CD4-positive, alpha-beta T cell treated with Interferon alpha-2 for 1 hour (primary cell): ENCODE results near the gene LIPA.

Experiments used
- DNase-seq, 2 donors: peaks; one replicate each; pipeline ENCODE4 v3.0.0-alpha.2; 2020 to 2022

The LIPA gene

DNA sequence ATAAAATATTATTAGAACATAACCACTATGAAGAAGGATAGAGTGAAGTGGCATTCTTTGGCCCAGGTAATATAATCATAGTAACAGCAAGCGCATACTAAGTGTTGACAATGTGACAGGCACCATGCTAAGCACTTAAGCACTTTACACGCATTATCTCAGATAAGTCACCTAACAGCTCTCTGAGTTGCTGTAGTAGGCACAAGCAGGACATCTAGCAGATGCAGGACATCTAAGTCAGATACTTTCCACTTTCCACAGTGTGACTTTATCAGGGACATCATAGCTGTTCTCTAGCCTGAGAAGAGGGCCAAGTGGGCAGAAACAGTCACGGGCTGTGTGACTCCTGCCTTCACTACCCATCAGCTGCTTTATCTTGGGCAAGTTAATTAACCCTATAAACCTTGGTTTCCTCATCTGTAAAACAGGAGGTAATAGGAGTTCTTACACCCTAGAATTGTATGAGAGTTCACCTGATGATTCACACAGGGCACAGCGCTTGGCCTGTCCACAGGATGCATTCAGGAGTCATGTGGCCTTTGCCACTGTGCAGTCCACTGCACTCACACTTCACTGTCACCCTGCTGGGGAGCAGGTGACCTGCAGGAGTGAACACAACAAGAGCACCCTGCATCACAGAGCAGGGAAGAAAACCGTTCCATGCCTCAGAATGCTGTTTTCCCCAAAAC lies 12.5 kb downstream of the LIPA start:
- no peak for DNase-seq

DNA sequence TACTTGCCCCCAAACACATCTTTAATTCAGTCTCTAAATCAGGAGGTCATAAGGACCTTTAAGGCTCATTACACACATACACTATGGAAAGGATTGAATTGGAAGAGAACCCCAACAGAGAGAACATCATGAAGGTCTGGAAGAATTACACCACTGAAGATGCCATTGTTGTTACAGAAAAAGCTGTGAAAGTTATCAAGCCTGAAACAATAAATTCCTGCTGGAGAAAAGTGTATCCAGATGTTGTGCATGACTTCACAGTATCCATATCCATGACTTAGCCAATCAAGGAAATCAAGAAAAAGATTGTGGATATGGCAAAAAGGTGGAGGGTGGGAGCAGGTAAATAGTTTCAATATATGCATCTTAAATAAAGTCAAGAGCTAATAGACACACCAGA lies 13.7 kb downstream of the LIPA start:
- DNase-seq, result no peak

DNA sequence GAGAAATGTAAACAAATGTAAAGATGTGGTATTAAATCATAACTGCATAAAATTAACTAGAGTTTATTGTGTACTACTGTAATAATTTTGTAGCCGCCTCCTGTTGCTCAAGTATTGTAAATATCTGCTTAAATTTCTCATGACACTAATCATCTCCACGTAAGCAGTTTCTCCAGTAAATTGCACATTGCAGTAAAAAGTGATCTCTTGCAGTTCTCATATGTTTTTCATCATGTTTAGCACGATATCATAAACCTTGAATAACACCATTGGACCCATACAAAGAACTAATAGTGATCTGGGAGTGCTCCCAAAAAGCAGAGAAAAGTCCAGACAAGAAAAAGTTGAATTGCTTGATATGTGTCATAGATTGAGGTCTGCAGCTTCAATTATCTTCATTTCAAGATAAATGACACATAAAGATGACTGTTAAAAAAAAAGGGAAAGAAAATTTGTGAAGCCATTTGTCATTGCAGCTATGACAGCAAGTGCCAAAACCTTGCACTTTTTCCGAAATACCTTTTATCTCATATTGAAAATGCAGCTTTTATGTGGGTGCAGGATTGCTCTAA lies 15.3 kb downstream of the LIPA start:
- DNase-seq, result no peak

DNA sequence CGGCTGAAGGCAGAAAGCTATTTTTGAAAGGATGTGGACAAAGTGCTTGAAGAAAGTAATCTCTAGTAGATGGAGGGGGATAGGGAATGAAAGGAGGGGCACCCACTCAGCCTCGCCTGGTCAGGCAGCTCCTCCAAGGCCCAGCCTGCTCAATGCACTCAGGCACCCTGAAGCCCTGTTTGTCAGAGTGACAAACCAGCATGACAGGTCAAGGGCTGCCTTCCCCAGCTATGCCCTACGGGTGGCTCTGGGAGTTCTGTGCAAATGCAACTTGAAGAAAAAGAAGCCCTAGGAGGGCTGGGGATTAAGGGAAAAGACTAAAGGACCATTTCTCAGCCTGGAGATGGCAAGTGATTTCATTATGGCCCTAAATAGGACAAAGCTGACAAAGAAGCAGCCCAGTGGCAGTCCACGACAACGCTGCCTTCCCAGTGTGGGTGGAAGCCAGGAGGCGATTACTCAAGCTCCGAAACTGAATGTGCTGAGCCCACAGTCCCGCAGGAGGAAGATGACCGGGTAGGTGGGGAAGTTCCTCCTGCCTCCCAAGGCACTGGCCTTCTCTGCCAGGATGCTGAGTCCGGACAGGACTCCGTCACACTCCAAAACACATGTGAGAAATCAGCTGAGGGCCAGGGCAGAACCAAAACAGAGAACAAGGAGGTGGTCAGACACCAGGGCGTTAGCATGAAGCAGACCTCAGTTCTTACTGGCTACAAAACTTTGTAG lies 16.3 kb downstream of the LIPA start:
- DNase-seq, result peak in 1 of 2 donors; percentile 66

DNA sequence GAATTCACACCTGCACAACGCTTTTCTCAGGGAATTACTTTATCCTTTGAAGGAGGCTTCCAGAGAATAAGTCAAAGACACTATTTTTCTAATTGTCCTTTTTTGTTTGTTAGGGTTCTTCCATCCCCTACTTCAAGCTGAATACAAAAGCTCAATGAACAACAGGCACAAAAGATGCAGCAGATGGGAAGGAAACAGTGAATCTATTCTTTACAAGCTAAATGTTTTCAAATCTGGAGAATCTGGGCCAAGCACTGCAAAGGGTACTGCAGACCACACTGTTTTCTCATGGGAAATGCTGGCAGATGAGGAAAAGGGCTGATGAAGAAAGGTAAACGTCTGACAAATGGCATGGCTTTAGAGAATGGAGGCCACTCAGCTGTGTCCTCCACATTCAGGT lies 18.5 kb downstream of the LIPA start:
- DNase-seq, result no peak

DNA sequence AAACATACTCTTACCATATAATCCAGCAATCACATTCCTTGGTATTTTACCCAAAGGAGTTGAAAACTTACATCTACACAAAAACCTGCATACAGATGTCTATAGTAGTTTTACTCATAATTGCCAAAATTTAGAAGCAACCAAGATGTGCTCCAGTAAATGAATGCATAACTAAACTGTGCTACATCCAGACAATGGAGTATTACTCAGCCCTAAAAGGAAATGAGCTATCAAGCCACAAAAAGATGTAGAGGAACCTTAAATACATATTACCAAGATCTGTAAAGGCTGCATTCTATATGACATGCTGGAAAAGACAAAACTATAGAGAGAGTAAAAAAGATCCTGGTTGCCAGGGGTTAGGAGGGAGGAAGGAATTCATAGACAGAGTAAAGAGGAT lies 22.6 kb downstream of the LIPA start:
- DNase-seq, result no peak

DNA sequence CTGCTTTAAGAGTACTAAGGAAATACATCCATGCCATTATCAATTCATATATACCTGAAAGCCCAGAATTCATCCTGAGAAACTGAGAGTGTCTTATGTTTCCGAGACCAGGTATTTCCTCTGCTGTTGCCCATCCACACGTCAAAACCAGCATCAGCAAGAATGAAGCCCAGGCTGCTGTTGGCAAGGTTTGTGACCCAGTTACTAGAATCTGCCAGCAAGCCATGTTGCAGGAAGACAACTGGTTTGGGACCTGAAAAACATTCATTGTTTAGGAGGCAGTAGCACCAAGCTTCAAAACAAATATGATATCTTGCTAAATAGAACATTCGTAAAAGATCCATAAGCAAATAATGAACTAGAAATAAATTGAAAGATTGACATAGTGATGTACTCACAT lies 23.4 kb downstream of the LIPA start:
- DNase-seq, result no peak

DNA sequence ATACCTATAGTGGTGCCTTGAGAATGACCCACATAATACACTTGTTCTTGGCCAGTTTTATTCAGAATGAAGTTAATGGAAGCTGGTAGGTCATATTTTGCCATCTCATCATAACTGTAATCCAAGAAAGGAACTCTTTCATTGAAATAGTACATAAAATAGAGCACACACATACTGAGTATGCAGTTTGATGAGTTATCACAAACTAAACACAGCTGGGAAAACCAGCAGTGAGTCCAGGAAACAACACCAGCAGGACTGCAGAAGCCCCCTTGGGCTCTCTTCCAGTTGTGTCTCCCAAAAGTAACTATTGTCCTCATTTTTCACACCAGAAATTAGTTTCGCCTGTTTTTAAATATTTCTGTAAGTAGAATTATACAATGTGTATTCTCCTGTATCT lies 24.7 kb downstream of the LIPA start:
- no peak for DNase-seq

DNA sequence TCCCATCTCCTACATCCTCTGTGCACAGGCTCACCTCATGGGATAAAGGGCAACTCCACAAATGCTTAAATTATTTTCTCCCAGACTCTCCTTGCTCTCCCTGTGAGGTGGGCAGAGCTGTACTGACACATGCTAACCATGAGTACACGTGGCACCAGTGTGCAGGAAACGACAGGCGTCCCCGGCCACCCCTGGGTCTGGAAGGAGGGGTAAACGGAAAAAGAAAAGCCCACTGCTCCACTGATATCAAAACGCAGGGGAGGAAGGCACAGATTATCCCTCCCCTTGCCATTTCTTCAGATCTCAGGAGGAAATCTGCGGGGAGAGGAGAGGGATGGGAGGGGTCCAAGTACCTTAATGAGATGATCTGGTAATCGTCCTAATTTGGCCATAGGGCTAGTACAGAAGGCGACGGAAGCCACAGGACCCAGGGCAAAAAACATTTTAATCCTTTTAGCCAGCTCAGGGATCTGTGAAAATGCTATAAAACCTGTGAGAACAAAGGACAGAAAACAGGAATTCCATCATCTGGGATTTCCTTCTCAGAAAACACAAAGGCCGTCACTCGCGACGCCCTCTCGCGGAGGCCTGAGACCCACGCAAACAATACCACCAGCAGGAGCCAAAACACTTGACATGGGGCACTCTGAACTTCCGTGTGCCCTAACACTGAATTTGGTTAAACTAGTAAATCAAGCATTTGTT lies 26.7 kb downstream of the LIPA start:
- DNase-seq, result peak in 1 of 2 donors; percentile 20

DNA sequence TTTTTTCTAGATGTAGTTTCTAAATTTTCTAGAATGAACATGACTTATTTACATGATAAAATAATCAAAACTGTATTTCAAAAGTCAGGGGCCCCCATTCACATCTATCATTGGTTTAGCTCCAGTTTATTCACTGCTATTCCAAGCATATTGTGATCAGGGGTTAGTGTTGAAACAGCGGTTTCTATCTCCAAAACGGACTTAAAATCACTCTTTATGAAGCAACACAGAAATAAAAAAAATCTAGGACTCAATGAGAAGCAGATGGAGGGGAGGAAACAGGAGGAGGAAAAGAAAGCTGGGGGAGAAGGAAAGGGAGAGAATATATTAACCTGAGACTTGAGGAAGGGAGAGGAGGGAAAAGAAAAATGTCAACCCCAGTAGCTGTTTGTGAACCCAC lies 29.7 kb downstream of the LIPA start:
- no peak for DNase-seq

DNA sequence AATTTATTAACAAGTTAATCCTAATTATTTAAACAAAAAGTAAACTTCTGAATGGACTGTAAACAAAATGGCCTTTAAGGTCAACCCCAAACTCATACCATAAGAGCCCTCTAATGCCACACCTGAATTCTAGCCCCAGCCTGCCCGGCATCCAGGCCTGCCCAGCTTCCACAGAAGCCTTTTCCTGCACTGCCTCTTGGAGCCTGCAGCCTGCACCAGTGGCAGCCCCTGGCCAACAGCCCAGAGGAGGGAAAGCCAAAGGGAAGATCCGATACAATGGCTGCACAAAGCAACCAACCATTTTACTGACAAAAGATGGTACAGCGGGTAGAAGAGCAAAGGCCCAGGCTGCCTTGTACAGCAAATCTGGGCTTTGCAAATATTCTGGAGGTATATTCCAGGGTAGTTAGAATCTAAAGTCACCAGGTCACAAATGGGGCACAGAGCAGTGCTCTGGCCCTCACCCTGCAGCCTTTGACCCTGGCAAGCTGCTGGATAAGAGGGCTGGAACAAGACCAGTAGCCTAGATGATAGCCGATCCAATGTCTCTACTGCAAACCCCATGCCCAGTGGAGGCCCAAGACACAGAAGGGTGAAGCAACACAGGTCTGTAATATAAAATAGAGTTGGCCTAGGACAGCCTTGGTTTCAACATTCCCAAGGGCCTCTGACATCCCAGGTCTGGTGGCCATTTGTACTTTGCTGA lies 31.9 kb downstream of the LIPA start:
- no peak for DNase-seq

DNA sequence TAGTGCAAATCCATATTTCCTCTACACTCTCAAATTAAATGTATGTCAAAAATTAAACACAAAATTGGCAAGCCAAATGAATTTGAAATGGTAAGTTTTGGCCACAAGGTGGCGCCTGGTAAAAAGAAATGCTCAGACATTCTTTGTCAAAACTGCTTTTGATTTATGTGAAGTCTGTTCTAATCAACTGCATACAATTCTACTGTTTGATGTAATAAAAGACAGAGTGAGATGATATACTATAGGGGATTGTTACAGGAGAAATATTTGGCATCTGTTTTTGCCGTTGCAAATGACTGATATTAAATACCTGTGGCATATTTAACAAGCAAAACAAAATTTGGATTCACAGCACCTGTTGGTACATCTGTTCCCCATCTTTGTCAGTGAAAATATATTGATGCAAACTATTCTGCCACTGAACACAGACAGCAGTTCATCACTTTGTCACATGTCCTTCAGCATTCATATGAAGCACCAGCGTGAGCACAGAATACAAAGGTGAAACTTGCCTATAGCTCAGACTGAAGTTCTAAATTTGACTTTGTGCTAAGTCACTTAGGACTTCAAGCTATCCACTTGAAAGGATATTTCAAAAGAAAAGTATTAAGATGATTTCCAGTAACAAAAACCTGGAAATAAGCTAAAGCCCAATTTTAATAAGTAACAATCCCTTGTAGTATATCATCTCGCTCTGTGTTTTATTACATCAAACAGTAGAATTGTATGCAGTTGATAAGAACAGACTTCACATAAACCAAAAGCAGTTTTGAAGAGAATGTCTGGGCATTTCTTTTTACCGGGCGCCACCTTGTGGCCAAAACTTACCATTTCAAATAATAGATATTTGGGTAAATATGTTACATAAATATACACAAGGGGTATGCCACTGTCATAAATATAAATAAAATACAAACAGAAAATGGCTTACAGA lies 34.3 kb downstream of the LIPA start:
- peak; percentile 52 to 80 for DNase-seq

DNA sequence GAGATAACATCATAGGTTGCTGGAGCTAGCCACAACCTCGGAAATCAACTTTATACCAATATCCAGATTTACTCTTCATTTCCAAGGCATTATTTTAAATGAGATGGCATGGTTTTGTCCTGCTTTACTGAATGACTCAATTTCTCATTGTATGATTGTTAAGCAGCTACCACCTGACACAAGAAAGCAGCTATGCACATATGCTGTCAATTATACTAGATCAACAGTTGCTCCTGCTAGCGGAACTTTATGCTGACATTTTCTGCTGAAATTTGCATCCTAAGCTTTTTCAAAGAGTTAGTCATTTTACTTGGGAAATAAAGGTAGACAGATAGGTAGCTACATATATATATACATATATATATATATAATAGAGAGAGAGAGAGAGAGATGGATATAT lies 35.5 kb downstream of the LIPA start:
- no peak for DNase-seq

DNA sequence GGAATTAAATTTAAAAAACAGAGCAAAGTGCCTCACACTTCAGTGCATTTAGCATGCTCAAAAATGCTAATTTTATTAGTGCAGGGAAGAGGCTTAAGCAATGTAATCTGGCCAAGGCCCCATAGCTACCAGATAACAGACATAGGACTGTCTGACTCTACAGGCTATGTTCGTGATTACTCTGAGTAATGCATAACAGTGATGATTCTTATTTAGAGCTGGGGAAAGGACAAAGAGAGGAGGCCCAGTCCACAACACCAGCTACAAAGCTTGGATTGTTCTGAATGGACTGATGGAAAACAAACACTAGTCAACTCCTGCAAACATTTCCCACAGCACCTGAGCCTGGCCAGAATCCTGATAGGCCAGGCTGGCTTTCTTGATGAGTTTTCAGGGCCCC lies 36.1 kb downstream of the LIPA start:
- no peak for DNase-seq

DNA sequence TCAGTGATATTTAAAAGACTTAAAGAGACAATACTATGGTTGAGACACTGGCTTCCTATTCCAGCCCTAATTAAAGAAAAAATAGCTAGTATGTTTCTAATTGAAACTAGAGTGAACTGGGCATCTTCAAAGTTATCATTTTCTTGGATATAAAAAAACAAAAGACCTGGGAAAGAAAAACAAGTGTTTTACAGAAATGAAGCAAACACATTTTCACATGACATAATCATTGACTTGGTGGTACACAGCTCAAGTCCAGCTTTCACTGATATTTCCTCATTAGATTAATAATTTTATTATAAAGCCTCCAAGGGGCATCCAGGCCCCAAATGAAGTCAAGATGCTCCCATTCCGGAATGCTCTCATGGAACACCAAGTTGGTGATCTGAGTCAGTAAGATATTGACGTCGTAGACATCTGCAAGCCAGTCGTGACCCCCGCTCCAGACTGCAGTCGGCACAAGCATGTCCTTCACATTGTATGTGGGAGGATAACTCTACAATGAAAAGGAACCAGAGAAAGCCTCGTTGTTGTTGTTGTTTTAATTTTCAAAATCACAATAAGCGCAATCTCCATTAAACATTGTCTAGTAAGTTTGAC lies 36.9 kb downstream of the LIPA start:
- DNase-seq, result no peak

DNA sequence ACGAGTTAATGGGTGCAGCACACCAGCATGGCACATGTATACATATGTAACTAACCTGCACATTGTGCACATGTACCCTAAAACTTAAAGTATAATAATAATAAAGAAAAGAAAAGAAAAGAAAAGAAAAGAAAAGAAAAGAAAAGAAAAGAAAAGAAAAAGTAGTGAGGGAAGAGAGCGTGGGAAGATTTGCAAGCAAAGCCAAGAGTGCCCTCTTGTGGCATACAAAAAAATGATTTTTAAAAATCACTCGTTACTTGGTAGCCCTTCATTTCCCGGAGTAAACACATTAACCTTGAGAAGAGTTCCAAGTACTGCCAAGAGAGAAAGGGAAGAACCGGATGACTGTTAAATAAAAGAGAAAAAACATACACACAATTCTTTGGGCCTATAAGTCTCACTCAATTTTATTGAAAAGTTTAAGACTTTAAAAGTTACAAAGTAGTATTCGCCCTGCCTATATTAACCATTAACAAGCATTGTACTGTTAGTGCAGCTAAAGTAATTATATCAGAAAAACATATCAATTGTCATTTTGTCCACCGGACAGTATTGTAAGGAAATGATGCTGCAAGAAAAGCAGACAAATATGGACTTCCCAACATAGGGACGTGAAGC lies 38.3 kb downstream of the LIPA start:
- peak in 1 of 2 donors; percentile 64 for DNase-seq

DNA sequence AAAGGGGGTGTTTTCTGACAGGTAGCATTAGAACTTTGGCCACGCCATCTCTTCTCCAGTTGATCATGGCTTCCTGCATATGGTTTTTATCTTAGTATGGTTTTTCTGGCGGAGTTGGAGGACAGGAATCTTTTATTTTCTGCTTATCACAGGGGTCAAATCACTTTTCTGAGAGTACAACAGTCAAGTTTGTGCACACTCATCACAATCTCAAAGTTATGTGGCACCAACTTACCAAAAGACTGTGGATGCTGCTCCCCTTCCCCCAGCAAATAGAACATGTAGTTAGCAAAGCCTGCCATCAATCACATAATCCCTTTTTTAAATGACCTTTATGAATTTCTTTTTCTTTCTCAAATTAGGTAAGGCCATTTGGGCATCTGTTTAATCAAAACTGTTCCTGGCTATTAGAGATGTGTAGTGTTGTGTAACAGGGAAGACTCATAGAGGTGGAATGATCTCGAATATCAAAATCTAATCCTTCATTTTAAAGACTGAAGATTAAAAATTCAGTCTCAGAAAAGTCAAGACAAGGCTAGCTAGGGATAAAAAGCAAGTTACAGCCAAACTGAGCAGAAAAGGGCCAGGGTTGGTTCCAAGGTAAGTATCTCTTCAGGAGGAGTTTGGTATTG lies 40.7 kb downstream of the LIPA start:
- no peak for DNase-seq

DNA sequence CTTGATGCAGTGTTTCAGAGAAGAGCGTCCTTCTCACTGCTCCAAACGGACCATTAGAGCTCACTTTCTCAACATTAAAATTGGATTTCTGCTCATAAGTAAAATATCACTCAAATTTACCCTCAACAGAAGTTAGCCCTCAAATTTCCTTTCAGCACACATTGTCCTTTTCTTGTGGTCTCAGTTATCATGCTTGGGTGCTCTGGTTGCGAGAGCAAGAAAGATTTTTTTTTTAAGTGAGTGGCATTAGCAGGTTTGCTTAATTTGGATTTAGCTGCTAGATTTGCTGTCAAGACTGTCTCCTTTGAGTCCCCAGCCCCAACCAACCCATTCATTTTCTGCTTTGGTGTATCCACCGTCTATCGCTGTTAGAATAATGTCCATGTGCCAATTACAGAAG lies 41.9 kb downstream of the LIPA start:
- no peak for DNase-seq

DNA sequence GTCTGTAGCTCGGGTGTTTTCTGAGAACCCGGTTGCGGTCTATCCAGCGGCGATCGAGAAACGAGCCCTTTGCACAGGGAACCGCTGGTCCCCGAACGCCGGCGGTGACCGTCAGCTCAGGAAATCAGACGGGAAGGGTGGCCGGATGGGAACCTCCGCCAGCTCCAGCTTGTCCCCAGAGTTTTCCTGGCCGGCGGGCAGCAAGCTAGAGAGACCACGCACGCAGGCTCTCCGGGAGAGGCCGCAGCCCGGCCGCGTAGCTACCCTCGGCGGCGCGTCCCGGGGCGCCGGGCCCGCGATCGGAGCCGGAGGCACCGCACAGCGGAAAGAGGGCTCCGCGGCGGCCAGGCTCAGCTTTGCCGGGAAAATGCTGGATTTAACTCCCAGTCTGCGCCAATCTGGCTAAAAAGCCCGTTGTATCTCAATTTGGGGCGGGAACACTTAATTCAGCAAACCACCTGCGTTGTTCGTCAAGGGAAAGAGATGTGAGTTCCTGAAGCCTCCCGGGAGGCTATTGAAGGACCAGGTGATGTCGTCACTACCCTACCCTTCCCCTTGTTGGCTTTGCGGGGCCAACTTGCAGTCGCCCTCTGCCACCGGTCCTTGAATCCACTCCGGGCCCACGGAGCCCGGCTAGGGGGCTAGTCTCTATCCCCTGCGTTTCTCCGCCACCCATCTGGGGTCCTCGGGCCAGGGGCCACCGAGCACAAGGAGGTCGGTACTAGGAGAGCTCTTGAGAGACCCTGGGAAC lies 43.6 kb downstream of the LIPA start:
- peak; percentile 15 to 28 for DNase-seq
